WTC11 (cell line): ENCODE measurements around the gene SMAD3.

Experiments used
- ATF1 ChIP-seq: sonication (generic); formaldehyde crosslinking; IDR thresholded peaks from 2 replicates; pipeline ENCODE4 v1.8.1; 2023; ENCODE audit warnings: mild to moderate bottlenecking, moderate library complexity, missing genetic modification reagents
- PRRX2 ChIP-seq: fragments of 250-450 bp; sonication (Bioruptor Pico); IDR thresholded peaks from 2 replicates; pipeline ENCODE4 v1.8.0; 2021; ENCODE audit warnings: mild to moderate bottlenecking
- TEAD1 ChIP-seq: sonication (generic); formaldehyde crosslinking; IDR thresholded peaks from 2 replicates; pipeline ENCODE4 v1.8.0; 2022; ENCODE audit warnings: mild to moderate bottlenecking, missing genetic modification reagents
- ZNF121 ChIP-seq: sonication (generic); formaldehyde crosslinking; IDR thresholded peaks from 2 replicates; pipeline ENCODE4 v1.8.0; 2023; ENCODE audit warnings: missing genetic modification reagents
- ZNF317 ChIP-seq: sonication (generic); formaldehyde crosslinking; IDR thresholded peaks from 2 replicates; pipeline ENCODE4 v1.8.1; 2023; ENCODE audit warnings: low read depth, mild to moderate bottlenecking, moderate library complexity, missing genetic modification reagents, borderline replicate concordance
- ZNF396 ChIP-seq: fragments of 250-450 bp; sonication (Bioruptor Pico); IDR thresholded peaks from 2 replicates; pipeline ENCODE4 v1.8.0; 2021; ENCODE audit warnings: mild to moderate bottlenecking, moderate library complexity, borderline replicate concordance
- TF ChIP-seq, protein P1 (sequence below): fragments of 200-600 bp; IDR thresholded peaks from 2 replicates; pipeline ENCODE4 v1.8.0; 2022; ENCODE audit warnings: antibody characterized with exemption
- TF ChIP-seq, protein P2 (sequence below): sonication (generic); formaldehyde crosslinking; IDR thresholded peaks from 2 replicates; pipeline ENCODE4 v1.8.1; 2022; ENCODE audit warnings: low read depth, missing genetic modification reagents, borderline replicate concordance
- TF ChIP-seq, protein P3 (sequence below): sonication (generic); formaldehyde crosslinking; IDR thresholded peaks from 2 replicates; pipeline ENCODE4 v1.8.1; 2023; ENCODE audit warnings: mild to moderate bottlenecking, missing genetic modification reagents, borderline replicate concordance
- TF ChIP-seq, protein P4 (sequence below): sonication (generic); formaldehyde crosslinking; IDR thresholded peaks from 2 replicates; pipeline ENCODE4 v1.8.1; 2023; ENCODE audit warnings: mild to moderate bottlenecking, missing genetic modification reagents, moderate library complexity
- TF ChIP-seq, protein P5 (sequence below): sonication (generic); formaldehyde crosslinking; IDR thresholded peaks from 2 replicates; pipeline ENCODE4 v1.8.1; 2023; ENCODE audit warnings: mild to moderate bottlenecking, missing genetic modification reagents, moderate library complexity

DNA sequence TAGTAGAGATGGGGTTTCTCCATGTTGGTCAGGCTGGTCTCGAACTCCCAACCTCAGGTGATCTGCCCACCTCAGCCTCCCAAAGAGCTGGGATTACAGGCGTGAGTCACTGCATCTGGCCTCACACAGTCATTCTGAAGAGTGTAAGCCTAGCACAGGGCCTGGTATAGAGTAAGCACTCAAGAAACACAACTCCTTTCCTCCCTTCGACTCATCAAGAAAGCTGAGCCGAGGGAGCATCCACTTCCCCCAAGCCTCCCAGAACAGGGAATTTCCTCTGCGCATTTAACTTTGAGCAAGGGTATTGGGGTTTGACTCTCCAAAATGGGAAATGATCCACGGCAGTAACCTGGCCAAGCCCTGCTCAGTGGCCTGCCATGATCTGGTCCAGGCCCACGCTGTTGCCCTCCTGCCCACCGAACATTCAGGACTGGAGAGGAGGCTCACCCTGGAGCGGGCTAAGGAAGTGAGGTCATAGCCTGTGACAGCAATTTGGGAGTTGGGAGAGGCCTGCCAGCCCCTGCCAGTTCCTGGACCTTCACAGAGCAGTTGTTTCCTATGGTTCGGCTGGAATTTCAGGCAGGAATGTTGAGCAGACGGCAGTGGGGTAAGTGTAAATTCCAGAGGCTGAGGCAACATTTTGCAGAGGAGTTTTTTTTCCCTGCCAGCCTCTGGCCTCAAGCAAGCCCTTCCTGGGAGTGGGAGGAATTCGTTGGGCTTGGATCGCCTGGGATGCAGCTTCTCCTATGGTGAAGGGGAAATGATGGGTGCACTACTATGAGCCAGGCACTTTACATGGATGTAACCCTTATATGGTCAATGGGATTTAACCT lies 21.2 kb upstream of the SMAD3 start:
- no peak for TF ChIP-seq PRRX2 (CRISPR knock-in tag)
- TF ChIP-seq, protein P1, sequence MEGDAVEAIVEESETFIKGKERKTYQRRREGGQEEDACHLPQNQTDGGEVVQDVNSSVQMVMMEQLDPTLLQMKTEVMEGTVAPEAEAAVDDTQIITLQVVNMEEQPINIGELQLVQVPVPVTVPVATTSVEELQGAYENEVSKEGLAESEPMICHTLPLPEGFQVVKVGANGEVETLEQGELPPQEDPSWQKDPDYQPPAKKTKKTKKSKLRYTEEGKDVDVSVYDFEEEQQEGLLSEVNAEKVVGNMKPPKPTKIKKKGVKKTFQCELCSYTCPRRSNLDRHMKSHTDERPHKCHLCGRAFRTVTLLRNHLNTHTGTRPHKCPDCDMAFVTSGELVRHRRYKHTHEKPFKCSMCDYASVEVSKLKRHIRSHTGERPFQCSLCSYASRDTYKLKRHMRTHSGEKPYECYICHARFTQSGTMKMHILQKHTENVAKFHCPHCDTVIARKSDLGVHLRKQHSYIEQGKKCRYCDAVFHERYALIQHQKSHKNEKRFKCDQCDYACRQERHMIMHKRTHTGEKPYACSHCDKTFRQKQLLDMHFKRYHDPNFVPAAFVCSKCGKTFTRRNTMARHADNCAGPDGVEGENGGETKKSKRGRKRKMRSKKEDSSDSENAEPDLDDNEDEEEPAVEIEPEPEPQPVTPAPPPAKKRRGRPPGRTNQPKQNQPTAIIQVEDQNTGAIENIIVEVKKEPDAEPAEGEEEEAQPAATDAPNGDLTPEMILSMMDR, result no peak
- TF ChIP-seq, protein P2, sequence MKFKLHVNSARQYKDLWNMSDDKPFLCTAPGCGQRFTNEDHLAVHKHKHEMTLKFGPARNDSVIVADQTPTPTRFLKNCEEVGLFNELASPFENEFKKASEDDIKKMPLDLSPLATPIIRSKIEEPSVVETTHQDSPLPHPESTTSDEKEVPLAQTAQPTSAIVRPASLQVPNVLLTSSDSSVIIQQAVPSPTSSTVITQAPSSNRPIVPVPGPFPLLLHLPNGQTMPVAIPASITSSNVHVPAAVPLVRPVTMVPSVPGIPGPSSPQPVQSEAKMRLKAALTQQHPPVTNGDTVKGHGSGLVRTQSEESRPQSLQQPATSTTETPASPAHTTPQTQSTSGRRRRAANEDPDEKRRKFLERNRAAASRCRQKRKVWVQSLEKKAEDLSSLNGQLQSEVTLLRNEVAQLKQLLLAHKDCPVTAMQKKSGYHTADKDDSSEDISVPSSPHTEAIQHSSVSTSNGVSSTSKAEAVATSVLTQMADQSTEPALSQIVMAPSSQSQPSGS (CRISPR knock-in tag), result no peak
- TF ChIP-seq, protein P3, sequence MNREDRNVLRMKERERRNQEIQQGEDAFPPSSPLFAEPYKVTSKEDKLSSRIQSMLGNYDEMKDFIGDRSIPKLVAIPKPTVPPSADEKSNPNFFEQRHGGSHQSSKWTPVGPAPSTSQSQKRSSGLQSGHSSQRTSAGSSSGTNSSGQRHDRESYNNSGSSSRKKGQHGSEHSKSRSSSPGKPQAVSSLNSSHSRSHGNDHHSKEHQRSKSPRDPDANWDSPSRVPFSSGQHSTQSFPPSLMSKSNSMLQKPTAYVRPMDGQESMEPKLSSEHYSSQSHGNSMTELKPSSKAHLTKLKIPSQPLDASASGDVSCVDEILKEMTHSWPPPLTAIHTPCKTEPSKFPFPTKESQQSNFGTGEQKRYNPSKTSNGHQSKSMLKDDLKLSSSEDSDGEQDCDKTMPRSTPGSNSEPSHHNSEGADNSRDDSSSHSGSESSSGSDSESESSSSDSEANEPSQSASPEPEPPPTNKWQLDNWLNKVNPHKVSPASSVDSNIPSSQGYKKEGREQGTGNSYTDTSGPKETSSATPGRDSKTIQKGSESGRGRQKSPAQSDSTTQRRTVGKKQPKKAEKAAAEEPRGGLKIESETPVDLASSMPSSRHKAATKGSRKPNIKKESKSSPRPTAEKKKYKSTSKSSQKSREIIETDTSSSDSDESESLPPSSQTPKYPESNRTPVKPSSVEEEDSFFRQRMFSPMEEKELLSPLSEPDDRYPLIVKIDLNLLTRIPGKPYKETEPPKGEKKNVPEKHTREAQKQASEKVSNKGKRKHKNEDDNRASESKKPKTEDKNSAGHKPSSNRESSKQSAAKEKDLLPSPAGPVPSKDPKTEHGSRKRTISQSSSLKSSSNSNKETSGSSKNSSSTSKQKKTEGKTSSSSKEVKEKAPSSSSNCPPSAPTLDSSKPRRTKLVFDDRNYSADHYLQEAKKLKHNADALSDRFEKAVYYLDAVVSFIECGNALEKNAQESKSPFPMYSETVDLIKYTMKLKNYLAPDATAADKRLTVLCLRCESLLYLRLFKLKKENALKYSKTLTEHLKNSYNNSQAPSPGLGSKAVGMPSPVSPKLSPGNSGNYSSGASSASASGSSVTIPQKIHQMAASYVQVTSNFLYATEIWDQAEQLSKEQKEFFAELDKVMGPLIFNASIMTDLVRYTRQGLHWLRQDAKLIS (CRISPR knock-in tag), result no peak
- TF ChIP-seq ZNF396, result no peak
- TF ChIP-seq, protein P4, sequence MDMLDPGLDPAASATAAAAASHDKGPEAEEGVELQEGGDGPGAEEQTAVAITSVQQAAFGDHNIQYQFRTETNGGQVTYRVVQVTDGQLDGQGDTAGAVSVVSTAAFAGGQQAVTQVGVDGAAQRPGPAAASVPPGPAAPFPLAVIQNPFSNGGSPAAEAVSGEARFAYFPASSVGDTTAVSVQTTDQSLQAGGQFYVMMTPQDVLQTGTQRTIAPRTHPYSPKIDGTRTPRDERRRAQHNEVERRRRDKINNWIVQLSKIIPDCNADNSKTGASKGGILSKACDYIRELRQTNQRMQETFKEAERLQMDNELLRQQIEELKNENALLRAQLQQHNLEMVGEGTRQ (CRISPR knock-in tag), result no peak
- no peak for TF ChIP-seq ATF1
- TF ChIP-seq ZNF121 (CRISPR knock-in tag), result no peak
- TF ChIP-seq, protein P5, sequence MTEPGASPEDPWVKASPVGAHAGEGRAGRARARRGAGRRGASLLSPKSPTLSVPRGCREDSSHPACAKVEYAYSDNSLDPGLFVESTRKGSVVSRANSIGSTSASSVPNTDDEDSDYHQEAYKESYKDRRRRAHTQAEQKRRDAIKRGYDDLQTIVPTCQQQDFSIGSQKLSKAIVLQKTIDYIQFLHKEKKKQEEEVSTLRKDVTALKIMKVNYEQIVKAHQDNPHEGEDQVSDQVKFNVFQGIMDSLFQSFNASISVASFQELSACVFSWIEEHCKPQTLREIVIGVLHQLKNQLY (CRISPR knock-in tag), result no peak
- TF ChIP-seq ZNF317 (CRISPR knock-in tag), result no peak
- no peak for TF ChIP-seq TEAD1 (CRISPR knock-in tag)
